ENCODE results near the gene CDKN1C.

DNA sequence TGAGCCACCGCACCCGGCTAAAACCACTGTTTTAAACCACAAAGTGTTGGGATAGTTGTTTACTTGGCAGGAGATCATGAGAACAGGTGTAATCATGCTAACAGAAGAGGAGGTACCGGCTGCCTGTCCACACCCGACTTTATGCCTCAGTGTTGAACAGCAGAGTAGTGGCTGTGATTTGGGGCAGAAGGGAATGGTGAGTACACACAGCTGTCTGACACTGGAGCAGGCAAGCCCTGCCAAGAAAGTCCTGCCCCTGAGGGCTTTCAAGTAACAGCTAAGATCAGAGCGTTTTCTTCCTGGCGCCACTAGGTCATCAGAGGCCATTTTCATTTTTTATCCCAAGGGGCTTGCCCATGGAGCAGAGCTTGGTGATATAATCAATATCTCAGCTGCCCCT lies 8.1 kb downstream of the CDKN1C start:
- TF ChIP-seq TAF1 (conservative IDR thresholded peaks at IDR 0.05): no peak
- TF ChIP-seq, protein P1, sequence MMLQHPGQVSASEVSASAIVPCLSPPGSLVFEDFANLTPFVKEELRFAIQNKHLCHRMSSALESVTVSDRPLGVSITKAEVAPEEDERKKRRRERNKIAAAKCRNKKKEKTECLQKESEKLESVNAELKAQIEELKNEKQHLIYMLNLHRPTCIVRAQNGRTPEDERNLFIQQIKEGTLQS (IDR thresholded peaks at IDR 0.05): no peak

Measured in liver (tissue), 1 donor.